Transverse colon (tissue), 4 donors: Measurements from ENCODE around the gene CXCL9.

ENCODE experiments used
- CTCF ChIP-seq, 5 experiments: fragments of 200-600 bp in 3 of 5; fragments of 450-650 bp in 2 of 5; sonication (generic) in 3 of 5; IDR thresholded peaks; 1 replicate in 2 of 5; 2 replicates in 3 of 5; pipeline ENCODE4 v1.5.1; 2016 to 2017; ENCODE audit warnings: antibody characterized with exemption in 5 of 5, inconsistent platforms in 3 of 5, mild to moderate bottlenecking in 2 of 5, moderate library complexity in 1 of 5
- EP300 ChIP-seq: sonication (generic); formaldehyde crosslinking; IDR thresholded peaks from one replicate; pipeline ENCODE4 v1.6.1; 2017; ENCODE audit warnings: antibody characterized with exemption, low read depth
- POLR2A ChIP-seq: fragments of 450-650 bp; IDR thresholded peaks from one replicate; pipeline ENCODE4 v1.6.1; 2016; ENCODE audit warnings: antibody characterized with exemption, mild to moderate bottlenecking, moderate library complexity
- POLR2AphosphoS5 ChIP-seq, 3 donors: sonication (generic); formaldehyde crosslinking; IDR thresholded peaks; one replicate each; pipeline ENCODE4 v1.6.1; 2016; ENCODE audit warnings: antibody characterized with exemption in 3 of 3

GRCh38 chr4:76011700-76012387, 4.5 kb upstream of the CXCL9 start:
- TF ChIP-seq POLR2A (no peak), CTCF (IDR thresholded peaks at IDR 0.05) (no peak), EP300 (no peak), POLR2AphosphoS5 (IDR thresholded peaks at IDR 0.05) (no peak)
